ENCODE data around the gene C9orf43.

DNA sequence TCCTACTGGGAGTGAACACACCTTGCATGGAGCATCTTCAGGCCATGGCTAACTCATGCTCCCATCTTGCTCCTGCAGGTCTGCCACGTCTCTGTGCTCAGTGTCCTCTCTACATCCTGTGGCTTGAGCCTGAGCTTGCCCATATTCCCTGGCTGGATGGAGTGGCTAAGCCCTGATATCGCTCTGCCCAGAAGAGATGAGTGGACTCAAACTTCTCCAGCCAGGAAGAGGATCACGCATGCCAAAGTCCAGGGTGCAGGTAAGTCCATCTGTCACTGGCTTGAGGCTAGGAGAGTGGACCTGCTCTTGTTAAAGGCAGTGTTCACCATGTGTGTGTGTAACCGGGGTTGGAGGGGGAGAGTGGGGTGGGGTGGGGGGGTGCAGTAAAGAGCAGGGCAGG is 51.4 kb downstream of the C9orf43 start:
- TF ChIP-seq, protein P1, sequence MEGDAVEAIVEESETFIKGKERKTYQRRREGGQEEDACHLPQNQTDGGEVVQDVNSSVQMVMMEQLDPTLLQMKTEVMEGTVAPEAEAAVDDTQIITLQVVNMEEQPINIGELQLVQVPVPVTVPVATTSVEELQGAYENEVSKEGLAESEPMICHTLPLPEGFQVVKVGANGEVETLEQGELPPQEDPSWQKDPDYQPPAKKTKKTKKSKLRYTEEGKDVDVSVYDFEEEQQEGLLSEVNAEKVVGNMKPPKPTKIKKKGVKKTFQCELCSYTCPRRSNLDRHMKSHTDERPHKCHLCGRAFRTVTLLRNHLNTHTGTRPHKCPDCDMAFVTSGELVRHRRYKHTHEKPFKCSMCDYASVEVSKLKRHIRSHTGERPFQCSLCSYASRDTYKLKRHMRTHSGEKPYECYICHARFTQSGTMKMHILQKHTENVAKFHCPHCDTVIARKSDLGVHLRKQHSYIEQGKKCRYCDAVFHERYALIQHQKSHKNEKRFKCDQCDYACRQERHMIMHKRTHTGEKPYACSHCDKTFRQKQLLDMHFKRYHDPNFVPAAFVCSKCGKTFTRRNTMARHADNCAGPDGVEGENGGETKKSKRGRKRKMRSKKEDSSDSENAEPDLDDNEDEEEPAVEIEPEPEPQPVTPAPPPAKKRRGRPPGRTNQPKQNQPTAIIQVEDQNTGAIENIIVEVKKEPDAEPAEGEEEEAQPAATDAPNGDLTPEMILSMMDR (conservative IDR thresholded peaks at IDR 0.05 in 1 of 2, IDR thresholded peaks at IDR 0.05 in 1 of 2; ENCODE audit: extremely low read depth in 1 of 2, insufficient read depth in 1 of 2, low read depth in 1 of 2, low read length in 2 of 2): no peak
- TF ChIP-seq EZH2 (IDR thresholded peaks at IDR 0.05; ENCODE audit: borderline replicate concordance, low read length): no peak

All from mammary epithelial cell (primary cell).